Spleen (tissue), 11 donors: ENCODE data around the gene PHF21A. TPM values are rescaled to one million over a fixed set of nuclear protein-coding genes. Genes with fewer than 3 reads are reported as not detected.
A peak's percentile ranks its signal among the peaks of the same experiment; 100 is the strongest.

Source experiments
- DNase-seq: peaks from one replicate; pipeline ENCODE4 v3.0.0-alpha.2; 2020
- H3K27ac ChIP-seq, 8 donors: fragments of 200-600 bp; sonication (generic) in 7 of 8; 1 replicate in 4 of 8; 2 replicates in 4 of 8; pipeline versions ENCODE4 v1.5.0 to v1.8.0; 2016 to 2021; ENCODE audit warnings: inconsistent platforms in 4 of 8, mild to moderate bottlenecking in 4 of 8, moderate library complexity in 1 of 8
- H3K27me3 ChIP-seq, 7 donors: fragments of 200-600 bp; sonication (generic) in 6 of 7; replicated peaks in 1 of 7; 1 replicate in 4 of 7; 2 replicates in 3 of 7; pipeline versions ENCODE4 v1.5.0 to v1.8.0; 2016 to 2021; ENCODE audit warnings: inconsistent platforms in 3 of 7, mild to moderate bottlenecking in 1 of 7
- H3K36me3 ChIP-seq, 6 donors: fragments of 200-600 bp; sonication (generic) in 5 of 6; 1 replicate in 4 of 6; 2 replicates in 2 of 6; pipeline versions ENCODE4 v1.5.0 to v1.8.0; 2016 to 2021; ENCODE audit warnings: inconsistent platforms in 2 of 6
- H3K4me1 ChIP-seq, 6 donors: fragments of 200-600 bp; sonication (generic) in 5 of 6; 1 replicate in 3 of 6; 2 replicates in 3 of 6; pipeline versions ENCODE4 v1.5.0 to v1.8.0; 2016 to 2021; ENCODE audit warnings: inconsistent platforms in 3 of 6
- H3K4me3 ChIP-seq, 8 donors: fragments of 200-600 bp; sonication (generic) in 7 of 8; 1 replicate in 4 of 8; 2 replicates in 4 of 8; pipeline versions ENCODE4 v1.5.0 to v1.8.0; 2016 to 2021; ENCODE audit warnings: inconsistent platforms in 4 of 8, mild to moderate bottlenecking in 4 of 8, moderate library complexity in 2 of 8
- H3K9me3 ChIP-seq, 8 donors: fragments of 200-600 bp; sonication (generic) in 7 of 8; 1 replicate in 4 of 8; 2 replicates in 4 of 8; pipeline versions ENCODE4 v1.5.0 to v1.8.0; 2016 to 2021; ENCODE audit warnings: inconsistent platforms in 4 of 8
- POLR2A ChIP-seq, 3 donors: fragments of 450-650 bp; IDR thresholded peaks; one replicate each; pipeline ENCODE4 v1.5.1; 2017; ENCODE audit warnings: antibody characterized with exemption in 3 of 3, mild to moderate bottlenecking in 1 of 3
- POLR2AphosphoS5 ChIP-seq, 3 donors: sonication (generic); formaldehyde crosslinking; IDR thresholded peaks; one replicate each; pipeline ENCODE4 v1.5.1; 2017; ENCODE audit warnings: antibody characterized with exemption in 3 of 3
- WGBS, 5 donors: extraction: QIAGEN DNeasy Blood & Tissue Kit in 3 of 5; methylation state at CpG; one replicate each; pipeline versions ENCODE4 v1.1.5 to v1.1.7; 2013 to 2018; 5-methylcytosine and 5-hydroxymethylcytosine counted together
- intact Hi-C: fragments of 100-400 bp; cut with DNase I; formaldehyde crosslinking; loops from one replicate; pipeline ENCODE4 v1.15.0; 2023; ENCODE audit warnings: low total_unique reads
- polyA plus RNA-seq, 3 donors: library from polyadenylated mRNA; stranded (reverse); fragments of 200-250 nt; gene quantifications; one replicate each; pipeline ENCODE4 v1.2.1, GENCODE V29; 2013
- total RNA-seq, 7 donors: library from RNA; depleted of rRNA in 3 of 7; stranded (reverse); fragments of >200 nt in 3 of 7; fragmentation: NEBNext Ultra II Directional in 4 of 7; extraction: Animal tissue kit (Norgen Biotek cat#: 25700) in 4 of 7; gene quantifications; one replicate each; pipeline versions ENCODE4 v1.1.0 to v1.2.1, GENCODE V29; 2016 to 2021
- TF ChIP-seq, protein P1 (sequence below), 11 experiments: fragments of 200-600 bp in 7 of 11; fragments of 450-650 bp in 4 of 11; sonication (generic) in 4 of 11; IDR thresholded peaks in 8 of 11; conservative IDR thresholded peaks in 3 of 11; 1 replicate in 7 of 11; 2 replicates in 4 of 11; pipeline versions ENCODE4 v1.4.0 to v1.8.0; 2016 to 2021; ENCODE audit warnings: antibody characterized with exemption in 11 of 11, inconsistent platforms in 4 of 11, mild to moderate bottlenecking in 1 of 11
- donor health status: healthy with polysubstance abuse.
- donor health status: DM: no; HTN: no; CAD: no; lungs with moderate emphysema.
- donor health status: DM: no; HTN: no; CAD: no.
- donor health status: Bipolar disorder and iron deficiency.
- donor health status: healthy.
- donor health status: DM: no; HTN: no; CAD: no.
- donor health status: DM: yes; HTN: yes; CAD: no.

PHF21A gene
- total and polyA plus RNA-seq, 10 donors, result 9.2 to 110 (median 79.7) TPM

DNA sequence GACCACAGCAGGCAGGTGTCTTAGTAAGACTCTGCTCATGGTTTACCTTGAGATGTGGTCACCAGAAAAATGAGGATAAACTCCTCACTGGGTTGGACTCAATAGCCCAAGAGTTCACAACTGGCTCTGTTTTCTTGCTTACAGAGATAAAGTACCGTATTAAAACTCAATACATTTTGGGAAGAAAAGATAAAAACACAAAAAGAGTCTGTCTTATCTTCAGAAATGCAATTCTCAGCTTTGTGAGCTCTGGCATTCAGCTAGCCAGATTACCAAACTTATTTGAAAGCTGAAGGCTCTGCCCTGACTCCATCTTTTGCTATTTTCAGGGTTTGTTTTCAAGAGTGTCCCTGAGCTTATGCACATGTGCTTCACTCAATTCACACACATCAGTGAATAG is 75.4 kb downstream of the PHF21A start:
- no peak overlapping the region for H3K4me3 ChIP-seq
- H3K27me3 ChIP-seq, result no peaks in the 10 kb centered on the region
- TF ChIP-seq POLR2AphosphoS5 (IDR thresholded peaks at IDR 0.05) (no peak), POLR2A (IDR thresholded peaks at IDR 0.05) (no peak)
- TF ChIP-seq, protein P1, sequence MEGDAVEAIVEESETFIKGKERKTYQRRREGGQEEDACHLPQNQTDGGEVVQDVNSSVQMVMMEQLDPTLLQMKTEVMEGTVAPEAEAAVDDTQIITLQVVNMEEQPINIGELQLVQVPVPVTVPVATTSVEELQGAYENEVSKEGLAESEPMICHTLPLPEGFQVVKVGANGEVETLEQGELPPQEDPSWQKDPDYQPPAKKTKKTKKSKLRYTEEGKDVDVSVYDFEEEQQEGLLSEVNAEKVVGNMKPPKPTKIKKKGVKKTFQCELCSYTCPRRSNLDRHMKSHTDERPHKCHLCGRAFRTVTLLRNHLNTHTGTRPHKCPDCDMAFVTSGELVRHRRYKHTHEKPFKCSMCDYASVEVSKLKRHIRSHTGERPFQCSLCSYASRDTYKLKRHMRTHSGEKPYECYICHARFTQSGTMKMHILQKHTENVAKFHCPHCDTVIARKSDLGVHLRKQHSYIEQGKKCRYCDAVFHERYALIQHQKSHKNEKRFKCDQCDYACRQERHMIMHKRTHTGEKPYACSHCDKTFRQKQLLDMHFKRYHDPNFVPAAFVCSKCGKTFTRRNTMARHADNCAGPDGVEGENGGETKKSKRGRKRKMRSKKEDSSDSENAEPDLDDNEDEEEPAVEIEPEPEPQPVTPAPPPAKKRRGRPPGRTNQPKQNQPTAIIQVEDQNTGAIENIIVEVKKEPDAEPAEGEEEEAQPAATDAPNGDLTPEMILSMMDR (IDR thresholded peaks at IDR 0.05 in 8 of 11, conservative IDR thresholded peaks at IDR 0.05 in 3 of 11), result no peak
- peaks cover 0 to 38% (median 2%) of the 10 kb centered on the region in 6 donors for H3K36me3 ChIP-seq
- H3K27ac ChIP-seq, result no peak overlapping the region
- WGBS, 5 donors, result 93 to 100% (median 97%) methylated on average over 1 of the region's 1 CpG
- intact Hi-C loops, result no loop called here
- H3K9me3 ChIP-seq, result peaks cover 0 to 7% (median 0%) of the 10 kb centered on the region in 8 donors
- H3K4me1 ChIP-seq, result peaks cover 0 to 30% (median 7%) of the 10 kb centered on the region in 6 donors
- DNase-seq, result no peak

GRCh38 chr11:46044601-46045000 is 76.7 kb downstream of the PHF21A start:
- TF ChIP-seq POLR2AphosphoS5 (IDR thresholded peaks at IDR 0.05), result no peak
- TF ChIP-seq, protein P1 (IDR thresholded peaks at IDR 0.05 in 8 of 11, conservative IDR thresholded peaks at IDR 0.05 in 3 of 11), result no peak
- no peak for TF ChIP-seq POLR2A (IDR thresholded peaks at IDR 0.05)
- Histone ChIP-seq H3K4me1 (peaks cover 6 to 30% (median 13%) of the 10 kb centered on the region in 6 donors), H3K36me3 (peaks cover 0 to 26% (median 2%) of the 10 kb centered on the region in 6 donors), H3K27ac (no peak overlapping the region), H3K4me3 (no peak overlapping the region), H3K27me3 (no peaks in the 10 kb centered on the region), H3K9me3 (peaks cover 0 to 7% (median 0%) of the 10 kb centered on the region in 8 donors)
- intact Hi-C loops, result no loop called here
- 91 to 94% (median 94%) methylated on average over 2 of the region's 2 CpGs for WGBS, 5 donors
- DNase-seq, result no peak

DNA sequence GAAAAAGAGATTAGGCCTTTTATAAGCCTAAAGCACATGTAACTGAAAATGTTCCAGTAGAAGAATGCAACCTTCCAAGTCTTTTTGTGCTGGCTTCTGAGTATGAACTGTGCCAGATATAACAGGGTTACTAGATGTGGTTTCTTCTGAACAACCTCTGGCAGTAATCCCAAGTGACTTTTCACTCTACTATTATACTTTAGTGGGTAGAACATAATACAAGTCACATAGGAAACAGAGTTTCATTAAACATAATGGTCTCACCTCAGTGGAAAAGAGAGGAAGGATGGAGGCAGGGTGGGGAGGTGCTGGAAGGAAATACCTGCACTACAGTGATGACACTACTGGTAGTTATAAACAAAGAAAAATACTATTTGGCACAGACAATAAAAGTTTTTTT is 81.3 kb downstream of the PHF21A start:
- intact Hi-C loops, result no loop called here
- TF ChIP-seq POLR2AphosphoS5 (IDR thresholded peaks at IDR 0.05) (no peak), POLR2A (IDR thresholded peaks at IDR 0.05) (no peak)
- TF ChIP-seq, protein P1 (IDR thresholded peaks at IDR 0.05 in 8 of 11, conservative IDR thresholded peaks at IDR 0.05 in 3 of 11), result no peak
- Histone ChIP-seq H3K27me3 (no peaks in the 10 kb centered on the region), H3K36me3 (peaks cover 0 to 12% (median 0%) of the 10 kb centered on the region in 6 donors), H3K9me3 (no peaks in the 10 kb centered on the region), H3K4me3 (no peak overlapping the region), H3K4me1 (peaks cover 6 to 38% (median 17%) of the 10 kb centered on the region in 6 donors), H3K27ac (peak overlapping the region in 1 of 8 donors; percentile 21)
- DNase-seq, result no peak

DNA sequence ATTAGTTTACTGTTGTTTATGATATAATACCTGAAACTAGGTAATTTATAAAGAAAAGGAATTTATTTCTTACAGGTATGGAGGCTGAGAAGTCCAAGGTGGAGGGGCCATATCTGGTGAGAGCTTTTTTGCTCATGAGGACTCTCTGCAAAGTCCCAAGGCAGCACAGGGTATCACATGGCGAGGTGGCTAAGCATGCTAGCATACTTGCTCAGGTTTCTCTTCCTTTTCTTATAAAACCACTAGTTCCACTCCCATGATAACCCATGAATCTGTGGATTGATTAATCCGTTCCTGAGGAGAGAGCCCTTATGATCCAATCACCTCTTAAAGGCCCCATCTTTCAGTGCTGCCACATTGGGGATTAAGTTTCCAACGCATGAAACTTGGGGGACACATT is 82.7 kb downstream of the PHF21A start:
- Histone ChIP-seq H3K36me3 (peaks cover 0 to 16% (median 0%) of the 10 kb centered on the region in 6 donors), H3K9me3 (no peaks in the 10 kb centered on the region), H3K27me3 (no peaks in the 10 kb centered on the region), H3K27ac (no peak overlapping the region), H3K4me1 (peaks cover 6 to 35% (median 17%) of the 10 kb centered on the region in 6 donors), H3K4me3 (no peak overlapping the region)
- 72 to 88% (median 81%) methylated on average over 3 of the region's 3 CpGs for WGBS, 5 donors
- TF ChIP-seq, protein P1 (IDR thresholded peaks at IDR 0.05 in 8 of 11, conservative IDR thresholded peaks at IDR 0.05 in 3 of 11), result no peak
- TF ChIP-seq POLR2A (IDR thresholded peaks at IDR 0.05) (no peak), POLR2AphosphoS5 (IDR thresholded peaks at IDR 0.05) (no peak)
- no peak for DNase-seq
- intact Hi-C loops, result no loop called here
